ENCODE measurements around the gene AIF1. TPM values are rescaled to one million over a fixed set of nuclear protein-coding genes. Genes with fewer than 3 reads are reported as not detected.
A peak's percentile ranks its signal among the peaks of the same experiment; 100 is the strongest.

Gene AIF1
- total RNA-seq, 1 donor: not detected

GRCh38 chr6:31642798-31643570 lies 27.9 kb downstream of the AIF1 start:
- no peak overlapping the region for H3K4me3 ChIP-seq (ENCODE audit: low read depth, low read length)
- no peak for DNase-seq (ENCODE audit: low read depth)
- no peak for TF ChIP-seq CTCF (IDR thresholded peaks at IDR 0.05; ENCODE audit: insufficient read depth, low read depth, low read length)

GRCh38 chr6:31643818-31644454 lies 28.9 kb downstream of the AIF1 start:
- TF ChIP-seq CTCF (IDR thresholded peaks at IDR 0.05; ENCODE audit: insufficient read depth, low read depth, low read length): no peak
- no peak overlapping the region for H3K4me3 ChIP-seq (ENCODE audit: low read depth, low read length)
- no peak for DNase-seq (ENCODE audit: low read depth)

GRCh38 chr6:31645325-31645724 lies 30.3 kb downstream of the AIF1 start:
- no peak overlapping the region for H3K4me3 ChIP-seq (ENCODE audit: low read depth, low read length)
- TF ChIP-seq CTCF (IDR thresholded peaks at IDR 0.05; ENCODE audit: insufficient read depth, low read depth, low read length): no peak
- DNase-seq (ENCODE audit: low read depth): no peak

GRCh38 chr6:31651602-31652191 lies 36.7 kb downstream of the AIF1 start:
- H3K4me3 ChIP-seq (ENCODE audit: low read depth, low read length): peak overlapping the region; percentile 91
- DNase-seq (ENCODE audit: low read depth): peak; percentile 83
- no peak for TF ChIP-seq CTCF (IDR thresholded peaks at IDR 0.05; ENCODE audit: insufficient read depth, low read depth, low read length)

GRCh38 chr6:31652925-31653724 lies 38.1 kb downstream of the AIF1 start:
- DNase-seq (ENCODE audit: low read depth): no peak

More at GRCh38 chr6:31652925-31653724, 38.1 kb downstream of the AIF1 start:
- TF ChIP-seq CTCF (IDR thresholded peaks at IDR 0.05; ENCODE audit: insufficient read depth, low read depth, low read length): no peak
- peak overlapping the region; percentile 91 for H3K4me3 ChIP-seq (ENCODE audit: low read depth, low read length)
